ENCODE measurements around the gene PCDHA1.

GRCh38 chr5:140791089-140791488 lies 5.1 kb downstream of the PCDHA1 start:
- TF ChIP-seq CTCF (conservative IDR thresholded peaks at IDR 0.05; ENCODE audit: low read depth, low read length) (no peak), EZH2 (IDR thresholded peaks at IDR 0.05; ENCODE audit: borderline replicate concordance, low read depth, low read length, poor library complexity, severe bottlenecking) (no peak)

All from A673 (cell line).